Chondrocyte (in vitro differentiated cells): ENCODE measurements around the gene ARHGEF10L. TPM values are rescaled to one million over a fixed set of nuclear protein-coding genes. Genes with fewer than 3 reads are reported as not detected.
A peak's percentile ranks its signal among the peaks of the same experiment; 100 is the strongest.

Source experiments
- DNase-seq: peaks from one replicate; pipeline ENCODE4 v3.0.0; 2021; ENCODE audit warnings: mixed read lengths, low spot score
- H3K27ac Mint-ChIP-seq: one replicate; pipeline ENCODE4 v1.8.0; 2021; ENCODE audit warnings: mild to moderate bottlenecking, moderate library complexity, mixed read lengths; ENCODE audit not compliant: unreplicated experiment
- H3K27me3 Mint-ChIP-seq: 2 replicates; pipeline ENCODE4 v1.8.0; 2021; ENCODE audit warnings: low read depth, mixed read lengths
- H3K36me3 Mint-ChIP-seq: 2 replicates; pipeline ENCODE4 v1.8.0; 2021; ENCODE audit warnings: low read depth, mixed read lengths
- H3K4me1 Mint-ChIP-seq: 2 replicates; pipeline ENCODE4 v1.8.0; 2021; ENCODE audit warnings: low read depth, mild to moderate bottlenecking, mixed read lengths
- H3K4me3 Mint-ChIP-seq: one replicate; pipeline ENCODE4 v1.8.0; 2021; ENCODE audit warnings: mild to moderate bottlenecking, moderate library complexity, mixed read lengths; ENCODE audit not compliant: unreplicated experiment
- H3K9me3 Mint-ChIP-seq: 2 replicates; pipeline ENCODE4 v1.8.0; 2021; ENCODE audit warnings: low read depth, mixed read lengths
- CTCF ChIP-seq: fragments of 200-600 bp; sonication (generic); IDR thresholded peaks from 2 replicates; pipeline ENCODE4 v1.5.0; 2021; ENCODE audit warnings: antibody characterized with exemption, mild to moderate bottlenecking, moderate library complexity
- total RNA-seq: library from RNA; stranded (reverse); gene quantifications from 3 replicates; pipeline ENCODE4 v1.2.1, GENCODE V29; 2021

Gene ARHGEF10L
- total RNA-seq, 1 donor from 2014 or later: 40.0 TPM

DNA sequence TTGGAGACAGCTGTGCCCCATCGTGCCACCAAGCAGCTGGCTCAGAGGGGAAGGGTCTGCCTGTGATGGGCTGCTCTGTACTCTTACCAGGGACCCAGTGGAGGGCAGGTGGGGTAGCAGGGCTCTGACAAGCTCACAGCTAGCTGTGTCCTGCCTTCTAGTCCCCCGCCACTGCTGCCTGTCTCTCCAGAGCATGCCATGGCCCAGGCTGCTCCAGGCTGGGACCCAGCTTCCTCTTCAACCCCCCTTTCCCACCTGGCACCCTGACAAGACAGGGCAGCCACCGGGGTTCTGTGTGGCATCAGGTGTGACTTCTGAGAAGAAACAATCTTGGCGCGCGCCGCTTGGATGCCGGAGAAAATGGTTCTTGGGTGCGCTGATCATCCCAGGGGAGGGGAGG is 123.3 kb downstream of the ARHGEF10L start:
- Mint-ChIP-seq H3K36me3 (peaks cover 18% of the 10 kb centered on the region), H3K4me1 (no peaks in the 10 kb centered on the region), H3K4me3 (no peak overlapping the region), H3K9me3 (no peaks in the 10 kb centered on the region), H3K27me3 (no peaks in the 10 kb centered on the region), H3K27ac (no peak overlapping the region)
- TF ChIP-seq CTCF: no peak
- no peak for DNase-seq

GRCh38 chr1:17663646-17664045 is 124.1 kb downstream of the ARHGEF10L start:
- Mint-ChIP-seq H3K27me3 (no peaks in the 10 kb centered on the region), H3K9me3 (no peaks in the 10 kb centered on the region), H3K4me3 (no peak overlapping the region), H3K36me3 (peaks cover 19% of the 10 kb centered on the region), H3K4me1 (no peaks in the 10 kb centered on the region), H3K27ac (peak overlapping the region; percentile 1)
- no peak for DNase-seq
- TF ChIP-seq CTCF: no peak

GRCh38 chr1:17664322-17664721 is 124.8 kb downstream of the ARHGEF10L start:
- no peak for DNase-seq
- H3K4me1 Mint-ChIP-seq: no peaks in the 10 kb centered on the region

GRCh38 chr1:17665054-17665453 is 125.6 kb downstream of the ARHGEF10L start:
- no peak overlapping the region for H3K27ac Mint-ChIP-seq
- no peak for DNase-seq
- no peaks in the 10 kb centered on the region for H3K9me3 Mint-ChIP-seq
- no peaks in the 10 kb centered on the region for H3K27me3 Mint-ChIP-seq
- H3K36me3 Mint-ChIP-seq: peaks cover 20% of the 10 kb centered on the region
- H3K4me1 Mint-ChIP-seq: no peaks in the 10 kb centered on the region
- H3K4me3 Mint-ChIP-seq: no peak overlapping the region
- no peak for TF ChIP-seq CTCF

More at GRCh38 chr1:17664322-17664721, 124.8 kb downstream of the ARHGEF10L start:
- H3K9me3 Mint-ChIP-seq: no peaks in the 10 kb centered on the region
- peaks cover 15% of the 10 kb centered on the region for H3K36me3 Mint-ChIP-seq
- TF ChIP-seq CTCF: no peak
- no peaks in the 10 kb centered on the region for H3K27me3 Mint-ChIP-seq
- H3K4me3 Mint-ChIP-seq: no peak overlapping the region
- no peak overlapping the region for H3K27ac Mint-ChIP-seq

DNA sequence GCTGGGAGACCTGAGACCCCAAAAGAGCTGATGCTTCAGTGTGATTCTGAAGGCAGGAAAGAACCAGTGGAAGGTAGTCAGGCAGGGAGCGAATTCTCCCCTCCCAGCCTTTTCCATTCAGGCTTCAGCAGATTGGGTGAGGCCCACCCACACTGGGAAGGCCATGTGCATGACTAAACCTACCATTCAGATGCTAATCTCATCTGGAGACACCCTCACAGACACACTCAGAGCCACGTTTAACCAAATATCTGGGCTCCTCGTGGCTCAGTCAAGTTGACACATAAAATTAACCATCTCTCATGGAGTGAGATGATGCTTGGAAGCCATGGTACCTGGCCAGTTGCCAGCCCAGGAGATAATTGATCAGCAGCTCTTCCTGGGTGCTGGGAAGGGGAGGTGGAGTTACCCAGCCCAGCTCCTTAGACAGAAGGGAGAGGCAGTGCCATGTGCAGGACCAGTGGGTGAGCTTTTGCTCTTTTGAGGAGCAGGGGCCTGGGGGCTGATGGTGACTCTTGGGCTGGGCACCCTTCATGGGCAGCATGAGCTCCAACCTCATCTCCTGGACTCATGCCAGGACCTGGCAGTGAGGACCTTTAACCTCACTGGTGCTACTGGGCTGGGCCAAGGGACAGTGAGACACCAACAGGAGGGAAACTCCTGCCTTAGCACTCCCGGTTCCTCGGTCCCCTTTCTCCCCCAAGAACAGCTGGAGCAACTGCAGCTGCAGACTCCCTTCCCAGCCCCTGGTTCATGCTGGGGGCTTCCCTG is 126.6 kb downstream of the ARHGEF10L start:
- Mint-ChIP-seq H3K4me1 (no peaks in the 10 kb centered on the region), H3K27me3 (no peaks in the 10 kb centered on the region), H3K4me3 (no peak overlapping the region), H3K9me3 (no peaks in the 10 kb centered on the region), H3K36me3 (peaks cover 23% of the 10 kb centered on the region), H3K27ac (no peak overlapping the region)
- no peak for DNase-seq
- no peak for TF ChIP-seq CTCF
